Activated CD4-positive, alpha-beta T cell treated with anti-CD3 and anti-CD28 coated beads, Interleukin-2, Interleukin-4, amounts not matched to agents 100 ng/mL and 50 ng/mL, durations not matched to agents 16 hours and 8 hours (primary cell): ENCODE measurements around the gene DNLZ.

Experiments used
- DNase-seq: peaks from one replicate; pipeline ENCODE4 v3.0.0-alpha.2; 2020; ENCODE audit warnings: low spot score

DNLZ gene

DNA sequence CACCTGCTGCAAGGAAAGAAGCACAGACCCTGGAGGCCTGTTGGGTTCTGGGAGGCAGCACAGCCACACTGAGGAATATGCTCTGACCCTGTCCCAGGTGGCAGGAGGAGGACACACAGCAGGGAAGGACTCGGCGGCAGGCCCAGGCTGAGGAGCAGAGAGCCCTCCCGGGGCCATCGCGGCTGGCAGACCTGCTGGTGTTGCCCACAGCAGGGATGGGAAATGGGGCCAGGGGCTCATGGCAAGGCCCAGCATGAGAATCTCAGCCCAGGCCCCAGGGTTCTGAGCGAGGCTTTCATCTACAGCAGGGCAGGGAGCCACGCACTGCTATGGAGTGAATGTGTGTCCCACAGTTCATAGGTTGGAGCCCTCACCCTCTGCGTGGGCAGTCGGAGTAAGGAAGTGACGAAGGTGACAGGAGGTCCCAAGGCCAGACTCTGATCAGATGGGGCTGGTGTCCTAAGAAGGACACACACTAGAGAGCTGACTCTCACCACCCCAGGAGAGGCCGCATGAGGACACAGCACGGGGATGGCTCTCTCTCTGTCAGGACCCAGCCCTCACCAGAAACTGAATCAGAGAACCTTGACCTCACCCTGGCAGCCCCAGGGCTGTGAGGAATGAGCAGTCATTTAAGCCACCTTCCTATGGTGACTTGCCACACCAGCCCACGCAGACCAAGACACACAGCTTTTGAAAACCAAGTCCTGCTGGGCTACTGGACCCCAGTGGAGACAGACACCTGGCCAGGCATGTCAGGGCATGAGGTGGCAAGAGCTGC is 46.5 kb downstream of the DNLZ start:
- no peak for DNase-seq

DNA sequence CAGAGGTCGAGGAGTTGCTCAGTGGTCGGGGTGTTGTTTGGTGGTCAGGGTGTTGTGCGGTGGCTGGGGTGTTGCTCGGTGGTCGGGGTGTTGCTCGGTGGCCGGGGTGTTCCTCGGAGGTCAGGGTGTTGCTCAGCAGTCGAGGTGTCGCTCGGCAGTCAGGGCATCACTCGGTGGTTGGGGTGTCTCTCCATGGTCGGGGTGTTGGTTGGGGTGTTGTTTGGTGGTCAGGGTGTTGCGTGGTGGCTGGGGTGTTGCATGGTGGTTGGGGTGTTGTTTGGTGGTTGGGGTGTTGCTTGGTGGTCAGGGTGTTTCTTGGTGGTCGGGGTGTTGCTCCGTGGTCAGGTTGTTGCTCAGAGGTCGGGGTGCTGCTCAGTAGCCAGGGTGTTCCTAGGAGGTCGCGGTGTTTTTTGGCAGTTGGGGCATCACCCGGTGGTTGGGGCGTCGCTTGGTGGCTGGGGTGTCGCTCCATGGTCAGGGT is 47.2 kb downstream of the DNLZ start:
- DNase-seq: no peak

GRCh38 chr9:136314944-136315343 is 48.6 kb downstream of the DNLZ start:
- DNase-seq: no peak

DNA sequence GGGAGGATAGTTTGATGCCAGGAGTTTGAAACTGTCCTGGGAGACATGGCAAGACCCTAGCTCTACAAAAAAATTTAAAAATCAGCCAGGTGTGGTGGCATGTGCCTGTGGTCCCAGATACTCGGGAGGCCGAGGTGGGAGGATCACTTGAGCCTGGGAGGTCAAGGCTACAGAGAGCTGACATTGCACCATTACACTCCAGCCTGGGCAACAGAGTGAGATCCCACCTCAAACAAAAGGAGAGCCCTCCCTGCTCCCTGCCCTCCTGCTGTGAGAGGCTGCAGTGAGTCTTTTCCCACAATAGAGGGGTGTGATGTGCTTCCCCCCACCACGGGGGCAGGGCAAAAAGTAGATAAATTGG is 49.5 kb downstream of the DNLZ start:
- no peak for DNase-seq

- no peak for DNase-seq
Measured at GRCh38 chr9:136313111-136314055, 50.2 kb downstream of the DNLZ start.

- peak; percentile 27 for DNase-seq
Measured at GRCh38 chr9:136312436-136312835, 51.1 kb downstream of the DNLZ start.

DNA sequence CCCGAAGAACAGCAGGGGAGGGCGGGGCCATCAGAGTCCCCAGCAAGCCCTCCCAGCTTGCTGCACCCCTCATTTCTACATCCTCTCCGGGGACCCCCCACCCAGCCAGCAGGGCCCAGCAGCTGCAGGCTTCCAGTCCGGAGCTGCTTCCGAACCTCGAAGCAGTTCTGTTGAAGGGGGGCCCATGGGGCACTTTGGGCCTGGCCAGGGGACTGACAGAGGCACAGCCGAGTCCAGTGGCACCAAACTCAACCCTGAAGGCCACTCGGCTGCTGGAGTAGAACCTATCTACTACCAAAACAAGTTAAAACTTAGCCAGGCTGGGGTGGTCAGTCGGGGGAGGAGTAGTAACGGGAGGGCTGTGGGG is 51.6 kb downstream of the DNLZ start:
- DNase-seq: no peak

DNA sequence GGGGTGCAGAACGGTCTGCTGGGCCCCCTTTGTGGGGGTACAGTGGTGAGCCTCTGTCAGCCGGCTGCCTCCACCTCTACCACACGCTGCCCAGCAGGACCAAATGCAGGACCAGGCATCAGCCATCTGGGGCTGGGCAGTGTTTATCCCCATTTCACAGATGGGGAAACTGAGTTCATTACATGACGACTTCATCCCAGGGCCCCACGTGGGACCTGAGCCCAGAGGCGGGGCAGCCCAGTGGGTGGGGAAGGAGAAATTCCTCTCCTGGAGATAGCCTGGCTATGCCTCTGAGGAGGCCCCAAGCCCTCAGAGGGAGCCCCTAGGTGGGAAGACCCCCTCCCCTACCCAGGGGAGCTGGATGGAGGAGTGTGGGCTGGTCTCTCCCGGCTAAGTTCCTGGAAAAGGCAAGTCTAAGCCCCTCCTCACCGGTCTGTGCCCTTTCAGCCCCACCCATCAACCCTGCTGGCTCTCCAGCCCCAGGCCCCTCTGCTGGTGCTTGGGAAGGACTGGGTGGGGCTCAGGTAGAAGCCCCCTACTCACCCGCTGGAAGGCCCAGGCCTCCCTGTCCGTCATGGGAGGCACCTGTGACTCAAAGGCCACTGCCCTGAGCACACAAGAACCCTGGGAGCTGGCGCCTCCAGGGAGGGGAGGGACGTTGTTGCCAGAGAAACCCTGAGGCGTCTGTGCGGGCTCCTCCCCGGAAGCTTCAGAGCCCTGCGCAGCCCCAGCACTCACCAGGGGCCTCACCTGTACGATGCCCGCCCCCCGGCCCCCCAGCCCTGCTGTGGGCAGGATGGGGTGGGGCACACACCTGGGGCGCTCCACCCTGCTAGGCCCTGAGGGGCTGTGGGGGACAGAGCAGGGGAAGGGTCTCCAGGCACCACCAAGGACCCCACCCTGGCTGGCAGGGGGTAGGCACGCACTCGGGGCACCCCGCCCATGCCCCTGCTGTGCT is 52.2 kb downstream of the DNLZ start:
- DNase-seq: no peak

DNA sequence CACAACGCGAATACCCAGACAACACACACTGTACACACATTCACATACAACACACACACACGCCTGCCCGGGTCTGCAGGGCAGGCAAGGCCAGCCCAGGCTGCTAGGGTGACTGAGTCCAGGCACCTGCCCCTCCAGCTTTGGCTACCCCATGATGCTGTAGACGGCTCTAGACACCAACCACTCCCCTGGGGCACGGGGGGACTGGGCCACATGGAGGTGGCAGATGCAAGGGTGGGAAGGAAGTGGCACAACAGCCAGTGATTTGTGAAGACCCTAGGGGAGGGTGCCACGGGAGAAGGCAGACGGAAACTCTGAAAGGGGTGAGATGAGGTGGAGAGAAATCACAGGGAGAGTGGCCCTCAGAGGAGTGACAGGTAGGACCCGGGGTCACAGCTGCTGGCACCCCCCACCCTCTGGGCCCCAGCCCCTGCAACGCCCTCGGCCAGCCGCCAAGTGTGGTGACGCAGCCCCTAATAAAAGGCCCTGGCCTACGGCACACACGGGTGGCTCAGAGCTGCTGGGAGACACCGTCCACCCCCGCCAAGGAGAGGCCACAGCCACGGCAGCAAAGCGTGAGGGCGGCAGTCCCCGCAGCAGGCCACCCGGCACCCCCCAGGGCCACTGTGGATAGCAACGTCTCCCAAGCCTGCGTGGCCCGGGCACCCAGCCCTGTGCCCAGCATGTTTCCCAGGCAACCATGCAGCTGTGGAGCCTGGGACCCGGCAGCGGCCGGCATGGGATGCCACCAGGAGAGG is 53.1 kb downstream of the DNLZ start:
- no peak for DNase-seq

GRCh38 chr9:136309806-136310220 is 53.7 kb downstream of the DNLZ start:
- no peak for DNase-seq
